Prostate gland (tissue), 2 donors: ENCODE results near the gene LTN1.

ENCODE experiments used
- POLR2AphosphoS5 ChIP-seq: sonication (generic); formaldehyde crosslinking; IDR thresholded peaks from one replicate; pipeline ENCODE4 v1.6.1; 2017; ENCODE audit warnings: antibody characterized with exemption
- TF ChIP-seq, protein P1 (sequence below), 4 experiments: fragments of 200-600 bp in 2 of 4; fragments of 450-650 bp in 2 of 4; sonication (generic) in 2 of 4; IDR thresholded peaks; 1 replicate in 3 of 4; 2 replicates in 1 of 4; pipeline ENCODE4 v1.5.1; 2016 to 2019; ENCODE audit warnings: antibody characterized with exemption in 4 of 4, mild to moderate bottlenecking in 2 of 4, moderate library complexity in 2 of 4

DNA sequence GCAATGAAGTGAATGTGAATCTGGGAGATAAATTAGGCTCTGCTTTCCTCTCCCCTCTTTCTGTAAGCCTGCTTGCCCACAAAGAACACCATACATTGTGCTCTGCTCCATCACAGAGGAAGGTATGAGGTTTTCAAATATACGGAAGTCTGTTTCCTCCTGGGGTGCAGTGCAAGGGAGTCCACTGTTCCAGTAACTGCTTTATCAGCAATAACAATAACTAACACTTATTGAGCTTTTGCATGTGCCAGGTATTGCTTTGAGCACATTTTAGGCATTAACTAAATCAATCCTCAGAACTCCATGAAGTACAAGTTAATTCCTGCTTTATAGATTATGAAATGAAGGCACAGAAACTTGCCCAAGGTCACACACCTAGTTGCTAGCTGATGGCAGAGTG, 10.0 kb downstream of the LTN1 start:
- TF ChIP-seq, protein P1, sequence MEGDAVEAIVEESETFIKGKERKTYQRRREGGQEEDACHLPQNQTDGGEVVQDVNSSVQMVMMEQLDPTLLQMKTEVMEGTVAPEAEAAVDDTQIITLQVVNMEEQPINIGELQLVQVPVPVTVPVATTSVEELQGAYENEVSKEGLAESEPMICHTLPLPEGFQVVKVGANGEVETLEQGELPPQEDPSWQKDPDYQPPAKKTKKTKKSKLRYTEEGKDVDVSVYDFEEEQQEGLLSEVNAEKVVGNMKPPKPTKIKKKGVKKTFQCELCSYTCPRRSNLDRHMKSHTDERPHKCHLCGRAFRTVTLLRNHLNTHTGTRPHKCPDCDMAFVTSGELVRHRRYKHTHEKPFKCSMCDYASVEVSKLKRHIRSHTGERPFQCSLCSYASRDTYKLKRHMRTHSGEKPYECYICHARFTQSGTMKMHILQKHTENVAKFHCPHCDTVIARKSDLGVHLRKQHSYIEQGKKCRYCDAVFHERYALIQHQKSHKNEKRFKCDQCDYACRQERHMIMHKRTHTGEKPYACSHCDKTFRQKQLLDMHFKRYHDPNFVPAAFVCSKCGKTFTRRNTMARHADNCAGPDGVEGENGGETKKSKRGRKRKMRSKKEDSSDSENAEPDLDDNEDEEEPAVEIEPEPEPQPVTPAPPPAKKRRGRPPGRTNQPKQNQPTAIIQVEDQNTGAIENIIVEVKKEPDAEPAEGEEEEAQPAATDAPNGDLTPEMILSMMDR (IDR thresholded peaks at IDR 0.05): no peak
- TF ChIP-seq POLR2AphosphoS5: no peak
